Amygdala (tissue), 56 donors: ENCODE data around the gene ZNF839.

Experiments used
- DNase-seq, 56 donors: peaks; one replicate each; lab custom pipeline; 2025; lab: John Stamatoyannopoulos, UW

ZNF839 gene

DNA sequence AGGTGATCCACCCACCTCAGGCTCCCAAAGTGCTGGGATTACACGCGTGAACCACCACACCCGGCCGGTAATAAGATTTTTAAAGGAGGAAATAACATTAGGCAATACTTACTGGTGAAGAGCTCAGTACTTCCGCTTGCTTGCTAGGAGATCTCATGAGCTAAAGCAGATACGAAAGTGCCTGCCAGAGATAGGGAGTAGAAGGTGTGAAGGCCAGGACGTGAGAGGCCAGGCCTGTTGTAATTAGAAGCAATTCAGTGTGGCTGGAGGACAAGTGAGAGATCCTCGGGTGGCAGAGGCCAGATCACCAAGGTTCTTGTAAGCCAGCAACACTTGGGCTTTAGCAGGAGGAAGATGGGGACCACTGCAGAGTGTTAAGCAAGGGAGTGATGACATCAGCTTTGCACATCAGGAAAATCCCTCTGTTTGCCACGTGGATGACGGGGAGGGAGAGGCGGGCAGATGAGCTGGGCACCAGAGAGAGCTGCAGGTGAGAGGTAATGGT is 50.8 kb downstream of the ZNF839 start:
- no peak for DNase-seq

- no peak for DNase-seq
Observed at GRCh38 chr14:102371361-102371760, 51.8 kb downstream of the ZNF839 start.

GRCh38 chr14:102373110-102373509 is 53.6 kb downstream of the ZNF839 start:
- DNase-seq = no peak

DNA sequence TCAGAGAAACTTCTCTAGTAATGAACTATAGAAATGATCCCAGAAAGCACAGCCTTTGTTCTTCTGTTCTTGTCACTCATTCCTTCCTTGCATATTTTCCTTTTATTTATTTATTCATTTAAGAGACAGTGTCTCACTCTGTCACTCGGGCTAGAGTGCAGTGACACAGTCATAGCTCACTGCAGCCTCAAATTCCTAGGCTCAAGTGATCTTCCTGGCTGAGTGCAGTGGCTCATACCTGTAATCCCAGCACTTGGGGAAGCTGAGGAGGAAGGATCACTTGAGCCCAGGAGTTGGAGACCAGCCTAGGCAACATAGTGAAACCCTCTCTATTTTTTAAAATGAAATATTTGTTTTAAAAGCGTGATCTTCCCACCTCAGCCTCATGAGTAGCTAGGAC is 54.7 kb downstream of the ZNF839 start:
- no peak for DNase-seq

- no peak for DNase-seq
Observed at GRCh38 chr14:102375119-102375518, 55.6 kb downstream of the ZNF839 start.

DNA sequence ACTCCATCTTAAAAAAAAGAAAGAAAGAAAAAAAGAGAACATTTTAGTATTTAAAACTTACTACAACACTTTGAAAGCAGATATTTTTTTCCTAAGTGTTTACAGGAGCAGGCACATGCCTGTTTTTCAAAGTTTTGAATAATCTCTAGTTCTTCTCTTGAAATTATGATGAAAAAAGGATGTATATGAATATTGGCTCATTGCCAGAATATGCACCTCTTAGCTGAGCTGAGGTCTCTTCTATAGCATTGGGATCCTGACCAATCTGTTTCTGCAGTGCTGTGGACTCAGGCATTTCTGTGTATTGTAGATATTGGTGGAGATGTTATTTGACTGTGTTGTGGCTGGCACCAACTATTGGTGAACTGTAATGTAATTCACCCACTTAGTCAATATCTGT is 58.1 kb downstream of the ZNF839 start:
- no peak for DNase-seq

GRCh38 chr14:102378830-102379229 is 59.3 kb downstream of the ZNF839 start:
- DNase-seq = no peak

GRCh38 chr14:102387086-102387485 is 67.5 kb downstream of the ZNF839 start:
- no peak for DNase-seq

GRCh38 chr14:102389246-102389645 is 69.7 kb downstream of the ZNF839 start:
- no peak for DNase-seq

DNA sequence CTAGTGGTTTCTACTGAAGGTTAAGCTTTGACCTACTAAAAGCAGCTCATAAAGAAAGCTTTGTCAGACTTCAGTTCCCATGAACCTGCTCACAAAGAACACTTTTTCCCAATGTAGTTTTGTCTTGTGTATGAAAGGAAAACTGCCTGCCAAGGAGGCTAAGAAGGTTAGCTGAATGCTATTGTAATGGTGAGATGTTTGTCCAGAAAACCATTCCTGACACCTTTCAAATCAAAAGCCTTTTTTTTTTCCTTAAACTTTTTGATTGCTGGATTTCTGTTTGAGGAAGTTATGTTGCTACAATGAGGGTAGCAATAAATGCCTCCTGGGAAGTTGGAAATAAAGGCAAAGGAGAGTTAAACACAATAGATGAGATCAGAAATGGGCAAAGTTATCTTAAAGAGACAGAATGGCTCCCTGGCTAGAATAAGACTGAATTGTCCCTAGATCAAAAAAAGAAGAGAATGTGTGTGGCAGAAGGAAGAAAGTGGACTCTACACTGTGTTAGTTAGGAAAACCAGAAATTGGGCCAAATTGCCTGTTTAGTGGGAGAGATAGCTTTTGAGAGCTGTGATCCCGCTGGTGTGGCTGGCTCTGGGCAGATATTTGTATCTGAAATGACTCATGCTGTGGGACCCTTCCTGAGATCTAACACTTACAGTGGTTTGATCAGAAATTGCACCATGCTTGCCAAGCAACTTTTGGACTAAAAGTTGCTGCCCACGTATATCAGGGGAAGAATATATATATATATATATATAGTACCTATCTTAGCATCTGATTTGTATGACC is 70.7 kb downstream of the ZNF839 start:
- DNase-seq = peak in 1 of 56 donors; percentile 20
